Stimulated activated CD4-positive, alpha-beta T cell treated with anti-CD3 and anti-CD28 coated beads, TNF-alpha, amount 100 ng/mL, for 24 hours (primary cell): ENCODE results near the gene C10orf67.

Experiments used
- DNase-seq, 3 experiments: peaks; one replicate each; pipeline ENCODE4 v3.0.0-alpha.2; 2020; ENCODE audit warnings: low read depth in 3 of 3

The C10orf67 gene

DNA sequence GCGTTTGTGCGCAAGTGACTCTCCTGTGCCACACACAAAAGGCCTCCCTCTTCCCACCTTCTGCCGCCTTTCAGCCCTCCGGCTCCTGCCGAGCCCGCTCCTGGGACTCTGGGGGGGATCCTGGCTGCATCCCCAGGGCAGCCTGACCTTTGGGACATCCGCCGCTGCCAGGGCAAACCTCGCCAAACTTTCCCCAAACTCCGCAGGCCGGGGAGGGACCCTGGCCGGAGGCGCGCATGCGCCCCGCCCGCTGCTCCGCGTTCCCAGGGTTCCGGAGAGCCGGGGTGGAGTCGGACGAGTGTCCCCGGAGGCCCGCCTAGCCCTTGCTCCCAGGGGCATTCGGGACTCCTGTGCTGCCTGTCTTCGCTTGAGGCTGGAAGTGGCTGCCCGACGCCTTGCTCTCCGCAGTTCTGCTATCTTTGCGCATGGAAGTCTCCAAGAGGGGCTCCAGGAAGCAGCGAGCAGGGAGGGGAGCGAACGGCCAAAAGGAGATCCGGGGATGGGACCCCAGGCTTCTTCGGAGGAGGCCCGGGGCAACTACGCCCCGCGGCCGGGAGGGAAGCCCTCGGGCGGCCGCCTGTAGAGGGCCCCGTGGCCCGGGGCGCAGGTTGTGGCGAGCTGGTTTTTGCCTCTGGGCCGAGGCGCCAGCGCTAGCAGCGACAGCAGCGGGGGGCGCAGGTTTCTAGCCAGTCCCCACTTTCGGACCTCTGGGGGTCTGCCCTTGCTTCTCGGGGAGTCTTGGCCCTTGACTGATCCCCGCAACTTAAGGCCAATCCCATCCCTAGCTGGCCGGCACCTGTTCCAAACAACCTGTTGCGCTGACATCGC is 145.4 kb downstream of the C10orf67 start:
- no peak for DNase-seq

DNA sequence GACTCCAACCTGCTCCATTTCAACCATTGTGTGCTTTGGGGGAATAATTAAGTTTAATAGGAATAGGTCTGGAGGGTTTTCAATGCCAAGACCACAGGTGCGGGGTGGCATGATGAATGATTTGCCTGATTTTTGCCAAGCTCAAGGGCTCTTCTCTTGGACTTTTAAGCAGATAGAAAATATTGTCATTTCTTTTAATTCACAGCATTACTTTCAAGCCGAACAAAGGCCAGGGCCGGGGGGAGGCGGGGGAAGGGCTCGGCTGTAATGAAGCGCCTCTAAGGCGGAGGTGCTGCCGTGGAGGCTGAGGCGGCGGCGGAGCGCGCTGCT is 146.0 kb downstream of the C10orf67 start:
- no peak for DNase-seq

DNA sequence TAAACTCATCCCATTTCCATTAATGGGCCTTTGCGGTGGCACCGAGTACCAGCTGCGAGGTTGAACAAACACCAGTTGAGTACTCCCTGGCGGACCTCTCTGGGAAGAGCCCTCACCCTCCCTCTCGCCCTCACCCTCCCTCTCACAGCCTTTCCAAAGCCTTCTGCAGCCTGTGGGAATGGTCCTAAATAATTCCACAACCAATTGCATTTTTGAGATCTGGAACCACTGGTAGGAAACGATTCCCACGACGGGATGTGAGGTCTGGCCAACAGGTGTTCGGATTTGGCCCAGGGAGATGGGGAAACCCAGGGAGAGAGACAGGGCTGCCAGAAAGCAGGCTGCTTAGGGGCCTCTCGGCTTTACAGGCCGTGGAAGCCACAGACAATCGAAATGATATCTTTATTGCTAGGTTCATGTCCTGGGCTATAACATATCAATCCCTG is 147.2 kb downstream of the C10orf67 start:
- no peak for DNase-seq

DNA sequence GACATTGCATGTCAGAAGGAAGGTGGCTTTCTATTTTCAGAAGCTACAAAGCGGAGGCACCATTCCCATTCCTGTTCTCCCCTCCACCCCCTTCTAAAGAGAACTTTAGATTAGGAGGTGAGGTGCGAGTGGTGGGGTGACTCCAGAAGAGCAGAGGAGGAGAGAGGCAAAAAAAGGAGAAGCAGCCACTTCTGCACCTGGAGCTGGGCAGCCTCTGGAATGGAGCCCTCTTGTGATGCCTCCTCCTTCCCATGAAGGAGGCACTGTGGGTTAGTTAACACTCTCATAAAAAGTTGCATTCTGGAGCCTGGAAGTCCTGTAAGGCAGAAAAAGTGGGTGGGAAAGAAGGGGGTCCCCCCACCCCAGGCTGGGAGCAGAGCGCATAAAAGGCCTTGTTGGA is 147.7 kb downstream of the C10orf67 start:
- DNase-seq: no peak

DNA sequence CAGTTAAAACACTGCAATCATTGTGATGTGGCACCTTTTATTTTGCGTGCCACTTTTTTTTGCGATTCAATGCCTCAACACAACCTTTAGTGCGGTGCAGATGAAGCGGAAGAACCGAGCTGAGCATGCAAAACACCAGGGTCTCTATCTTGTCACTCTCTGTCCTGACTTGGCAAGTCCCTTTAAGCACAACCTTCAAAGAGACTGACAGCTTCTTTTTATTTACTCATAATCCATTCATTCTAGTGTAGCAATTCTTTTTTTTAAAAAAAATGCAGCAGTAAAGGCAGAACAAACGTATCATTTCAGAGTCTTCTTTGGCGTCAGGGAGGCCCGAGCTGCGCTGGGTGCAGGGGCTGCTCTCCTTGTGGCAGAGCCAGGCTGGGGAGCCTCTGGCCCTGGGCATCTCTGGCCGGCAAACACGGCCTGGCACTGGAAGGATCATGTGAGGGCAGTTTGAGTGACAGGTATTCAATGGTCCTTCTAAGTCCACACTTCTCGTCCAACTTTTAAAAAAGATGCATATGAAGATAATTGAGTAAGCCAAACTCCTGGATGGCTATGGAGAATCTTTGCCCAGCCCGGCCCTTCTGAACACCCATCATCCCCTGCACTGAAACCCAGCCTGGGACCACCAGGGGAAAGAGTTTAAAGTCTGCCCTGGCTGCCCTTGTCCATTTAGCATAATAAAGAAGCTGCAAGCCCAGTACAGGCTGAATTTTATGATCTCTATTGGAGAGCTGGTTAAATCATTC is 148.6 kb downstream of the C10orf67 start:
- DNase-seq: no peak

DNA sequence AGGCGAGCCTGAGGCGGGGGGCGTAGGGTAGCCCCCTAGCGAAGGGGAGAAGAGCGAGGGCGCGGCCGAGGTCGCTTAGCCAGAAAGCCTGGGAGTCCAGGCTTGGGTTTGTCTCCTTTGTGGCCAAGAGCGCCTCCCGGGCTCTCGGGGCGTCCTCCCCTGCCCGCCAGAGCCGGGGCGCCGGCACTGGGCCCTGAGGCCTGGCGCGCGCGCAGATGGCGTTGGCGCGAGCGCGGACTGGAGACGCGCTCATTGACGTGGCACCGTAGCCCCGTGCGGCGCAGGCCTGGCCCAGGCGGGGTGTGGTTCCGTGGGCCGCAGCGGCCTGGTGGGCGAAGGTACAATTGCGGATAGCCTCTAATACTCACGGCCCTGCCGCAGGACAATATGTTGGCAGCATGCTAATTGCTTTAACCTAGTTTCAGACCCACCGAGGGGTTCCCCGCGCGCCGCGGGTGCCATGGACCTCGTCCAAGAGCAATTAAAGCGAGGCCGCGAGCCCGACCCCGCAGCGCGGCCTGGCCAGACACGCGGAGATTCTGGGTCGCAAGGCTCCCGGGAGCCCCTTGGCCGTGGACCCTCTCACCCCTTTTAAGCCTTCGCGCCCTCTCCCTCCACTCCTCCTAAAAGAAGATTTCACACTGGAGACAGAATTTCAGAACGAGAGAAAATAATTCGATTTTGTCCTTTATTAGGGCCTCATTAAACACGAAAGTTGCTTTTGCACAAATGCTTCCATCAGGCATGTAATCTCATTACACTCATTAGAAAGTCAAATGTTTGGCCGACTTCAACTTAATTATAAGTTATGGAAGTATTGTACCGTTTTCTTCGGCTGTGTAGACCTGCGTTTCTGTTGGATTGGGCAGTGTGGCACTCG is 149.4 kb downstream of the C10orf67 start:
- DNase-seq: no peak

DNA sequence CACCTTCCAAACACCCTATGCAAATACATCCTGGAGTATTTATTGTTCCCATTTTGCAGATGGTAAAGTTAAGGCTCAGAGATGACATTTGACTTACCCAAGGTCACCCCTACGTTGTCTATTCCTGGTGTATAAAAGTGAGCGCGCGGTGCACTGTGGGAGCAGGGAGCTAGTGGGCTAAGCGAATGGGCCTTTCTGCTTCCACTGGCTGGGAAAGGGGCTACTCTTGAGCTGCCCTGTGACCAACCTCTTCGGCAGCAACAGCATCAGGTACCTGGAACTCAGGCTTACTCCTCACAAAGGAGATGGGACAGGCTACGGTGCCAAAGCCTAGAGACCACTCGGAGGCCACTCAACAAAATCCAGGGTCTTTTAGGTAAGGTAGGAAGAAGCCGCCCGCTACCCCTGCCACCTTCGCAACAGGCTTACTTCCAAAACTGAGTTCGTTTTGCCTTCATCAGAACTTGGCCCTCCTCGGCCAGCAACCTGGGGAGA is 150.1 kb downstream of the C10orf67 start:
- no peak for DNase-seq

DNA sequence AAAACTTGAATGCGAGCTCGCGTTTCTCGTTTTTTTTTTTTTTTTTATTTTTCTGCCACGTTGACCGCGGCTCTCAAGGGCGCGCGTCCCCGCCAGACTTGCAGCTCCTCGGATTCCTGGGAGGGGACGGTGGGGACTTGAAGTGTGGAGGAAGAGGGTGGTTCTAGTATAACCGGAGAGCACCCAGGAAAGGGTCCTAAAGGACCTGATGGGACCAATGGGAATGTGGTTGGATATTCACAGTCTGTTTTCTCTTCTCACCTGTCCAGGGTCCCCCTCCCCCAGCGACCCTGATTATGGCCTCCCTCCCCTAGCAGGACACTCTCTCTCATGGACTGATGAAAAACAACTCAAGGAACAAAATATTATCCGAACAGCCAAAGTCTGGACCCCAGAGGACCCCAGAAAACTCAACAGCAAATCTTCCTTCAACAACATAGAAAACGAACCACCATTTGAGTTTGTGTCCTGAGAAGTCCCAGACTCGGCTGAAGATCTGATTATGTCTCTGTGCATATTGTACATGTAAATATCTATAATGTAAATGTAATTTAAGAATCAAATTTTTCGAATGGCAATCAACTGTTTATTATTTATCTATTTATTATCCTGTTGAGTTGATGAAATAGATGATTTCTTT is 151.0 kb downstream of the C10orf67 start:
- DNase-seq: no peak

DNA sequence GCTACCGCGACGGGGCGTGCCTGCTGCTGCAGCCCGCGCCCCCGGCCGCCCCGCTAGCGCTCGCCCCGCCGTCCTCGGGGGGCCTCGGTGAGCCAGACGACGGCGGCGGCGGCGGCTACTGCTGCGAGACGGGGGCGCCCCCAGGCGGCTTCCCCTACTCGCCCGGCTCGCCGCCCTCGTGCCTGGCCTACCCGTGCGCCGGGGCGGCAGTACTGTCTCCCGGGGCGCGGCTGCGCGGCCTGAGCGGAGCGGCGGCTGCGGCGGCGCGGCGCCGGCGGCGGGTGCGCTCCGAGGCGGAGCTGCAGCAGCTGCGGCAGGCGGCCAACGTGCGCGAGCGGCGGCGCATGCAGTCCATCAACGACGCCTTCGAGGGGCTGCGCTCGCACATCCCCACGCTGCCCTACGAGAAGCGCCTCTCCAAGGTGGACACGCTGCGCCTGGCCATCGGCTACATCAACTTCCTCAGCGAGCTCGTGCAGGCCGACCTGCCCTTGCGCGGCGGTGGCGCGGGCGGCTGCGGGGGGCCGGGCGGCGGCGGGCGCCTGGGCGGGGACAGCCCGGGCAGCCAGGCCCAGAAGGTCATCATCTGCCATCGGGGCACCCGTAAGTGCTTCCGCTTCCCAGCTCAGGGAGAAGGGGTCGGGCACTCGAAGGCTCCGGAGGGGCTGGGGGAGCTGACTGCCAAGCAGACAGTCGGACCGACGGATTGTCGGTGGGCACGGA is 151.7 kb downstream of the C10orf67 start:
- DNase-seq: no peak

DNA sequence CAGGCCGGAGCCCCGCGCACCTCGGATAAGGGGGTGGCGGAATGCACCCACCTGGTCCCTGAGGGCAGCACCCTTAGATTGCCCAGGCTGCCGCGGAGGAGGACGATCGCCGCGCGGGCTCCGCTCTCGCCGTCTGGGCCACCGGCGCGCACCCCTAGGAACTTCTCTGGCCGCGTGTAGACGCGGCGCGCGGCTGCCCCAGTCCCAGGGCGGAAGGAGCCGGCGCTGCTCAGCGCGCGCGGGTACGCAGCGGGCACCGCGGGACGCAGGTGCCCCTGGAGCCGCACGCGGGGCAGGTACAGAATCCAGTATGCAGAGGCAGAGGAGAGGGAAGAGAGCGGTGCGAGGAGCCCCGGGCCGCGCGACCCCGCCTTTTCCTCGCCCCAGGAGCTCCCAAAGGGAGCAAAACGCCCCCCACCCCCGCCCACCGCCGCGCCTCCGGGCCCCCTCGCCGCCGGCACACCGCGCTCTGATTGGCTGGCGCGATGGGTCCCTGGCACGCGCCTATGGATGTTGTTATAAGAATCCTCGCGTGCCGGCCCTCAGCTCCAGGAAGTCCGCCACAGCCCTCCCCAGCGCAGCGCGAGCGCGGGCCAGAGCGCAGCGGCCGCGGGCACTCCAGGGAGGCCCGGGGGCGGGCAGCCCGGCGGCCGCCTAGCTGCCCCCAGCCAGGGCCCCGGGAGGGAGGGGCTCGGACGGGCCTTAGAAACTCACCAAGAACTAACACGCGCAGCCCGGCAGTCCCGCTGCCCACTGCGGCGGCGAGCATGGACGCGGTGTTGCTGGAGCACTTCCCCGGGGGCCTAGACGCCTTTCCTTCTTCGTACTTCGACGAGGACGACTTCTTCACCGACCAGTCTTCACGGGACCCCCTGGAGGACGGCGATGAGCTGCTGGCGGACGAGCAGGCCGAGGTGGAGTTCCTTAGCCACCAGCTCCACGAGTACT is 152.6 kb downstream of the C10orf67 start, which contains the start of gene PTF1A:
Gene PTF1A, plus strand, starts transcription at position 549 of the 948 bp plus-strand sequence. Its CDS starts 219 bp downstream, at position 768.
- no peak for DNase-seq

DNA sequence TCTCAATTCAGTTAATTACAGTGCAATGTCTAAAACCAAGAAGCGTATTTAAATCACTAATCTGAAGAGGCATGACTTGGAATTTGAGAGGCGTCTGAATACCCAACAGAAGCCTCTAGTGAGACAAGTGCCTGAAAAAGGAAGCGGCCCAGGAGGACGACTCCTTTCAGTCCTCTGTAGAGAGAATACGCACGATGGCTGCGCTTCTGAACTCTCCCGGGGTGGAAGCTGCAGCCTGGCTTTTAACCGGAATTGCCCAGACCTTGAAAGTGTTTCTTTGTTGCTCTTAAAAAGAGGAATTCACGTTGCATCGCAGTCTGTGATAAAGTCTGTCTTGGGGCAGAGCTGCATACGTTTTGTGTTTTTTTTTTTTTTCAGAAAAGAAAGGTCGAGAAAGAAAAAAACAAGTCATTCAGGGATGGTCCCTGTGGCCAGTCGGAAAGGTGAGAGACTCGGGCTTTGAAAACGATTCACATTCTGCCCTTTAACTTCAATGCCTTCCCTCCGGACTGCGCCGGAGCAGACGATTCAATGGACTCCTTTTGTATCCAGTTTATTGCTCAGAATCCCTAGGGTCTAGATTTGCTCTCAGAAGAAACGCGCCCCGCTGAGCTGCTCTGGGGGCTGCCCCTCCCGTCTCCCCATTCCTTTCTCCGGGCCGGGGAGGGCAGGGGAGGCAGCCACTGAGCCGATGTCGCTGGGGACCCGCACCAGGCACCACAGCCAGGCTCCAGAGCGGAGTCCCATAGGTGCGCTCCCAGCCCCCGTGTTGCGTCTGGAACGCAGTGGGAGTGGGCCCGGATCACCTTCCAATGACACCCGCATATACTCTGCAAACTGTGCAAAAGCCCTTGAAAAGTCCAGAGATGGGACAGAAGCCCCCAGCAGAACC is 153.5 kb downstream of the C10orf67 start:
- no peak for DNase-seq

DNA sequence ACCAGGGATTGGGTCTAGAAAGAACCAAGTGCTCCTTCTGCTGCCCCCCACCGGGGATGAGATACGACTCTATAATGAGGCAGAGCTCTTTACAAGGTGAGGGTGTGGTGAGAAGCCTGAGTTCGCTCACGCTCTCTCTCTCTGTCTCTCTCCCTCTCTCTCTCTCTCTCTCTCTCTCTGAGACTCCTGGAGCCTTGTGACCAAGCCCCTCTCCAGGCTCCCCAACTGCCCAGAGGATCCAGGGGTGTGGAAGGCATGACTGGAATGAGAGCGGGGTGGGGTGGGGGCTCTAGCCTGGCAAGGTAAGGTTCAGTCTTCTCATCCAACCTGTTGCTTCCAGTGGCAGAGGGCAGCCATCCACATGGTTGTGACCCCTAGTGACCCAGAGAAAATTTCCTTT is 155.6 kb downstream of the C10orf67 start:
- no peak for DNase-seq

DNA sequence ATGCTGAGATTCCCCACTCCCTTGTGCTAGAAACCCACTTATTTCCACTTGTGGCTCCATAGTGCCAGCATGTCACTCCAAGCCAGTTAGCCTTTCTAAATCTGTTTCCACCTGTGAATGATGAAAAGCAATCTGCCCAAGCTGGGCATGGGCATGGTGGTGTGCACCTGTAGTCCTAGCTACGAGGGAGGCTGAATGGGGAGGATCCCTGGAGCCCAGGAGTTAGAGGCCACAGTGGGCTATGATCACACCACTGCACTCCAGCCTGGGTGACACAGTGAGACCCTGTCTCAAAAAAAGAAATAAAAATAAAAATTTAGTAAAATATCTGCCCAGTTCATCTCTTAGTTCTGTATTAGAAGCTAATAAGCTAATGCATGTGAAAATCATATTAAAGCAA is 157.4 kb downstream of the C10orf67 start:
- no peak for DNase-seq

DNA sequence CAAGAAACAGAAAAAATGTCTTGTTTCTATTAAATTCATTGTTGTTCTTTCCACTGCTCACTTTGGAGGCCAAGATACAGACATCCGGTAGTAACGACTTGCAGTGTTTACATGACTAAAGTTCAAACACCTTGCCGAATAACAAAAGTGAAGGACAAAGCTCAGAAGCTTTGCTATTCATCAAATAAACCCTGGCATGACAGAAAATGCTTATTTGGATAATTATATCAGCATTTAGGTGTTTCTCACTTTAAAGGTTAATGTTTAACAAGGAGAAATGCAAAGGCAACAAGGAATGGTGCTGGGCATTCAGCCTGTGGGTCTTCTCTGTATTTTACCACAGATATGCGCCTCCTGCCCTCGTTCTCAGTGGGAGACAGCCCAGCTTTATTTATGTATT is 157.9 kb downstream of the C10orf67 start:
- DNase-seq: no peak

DNA sequence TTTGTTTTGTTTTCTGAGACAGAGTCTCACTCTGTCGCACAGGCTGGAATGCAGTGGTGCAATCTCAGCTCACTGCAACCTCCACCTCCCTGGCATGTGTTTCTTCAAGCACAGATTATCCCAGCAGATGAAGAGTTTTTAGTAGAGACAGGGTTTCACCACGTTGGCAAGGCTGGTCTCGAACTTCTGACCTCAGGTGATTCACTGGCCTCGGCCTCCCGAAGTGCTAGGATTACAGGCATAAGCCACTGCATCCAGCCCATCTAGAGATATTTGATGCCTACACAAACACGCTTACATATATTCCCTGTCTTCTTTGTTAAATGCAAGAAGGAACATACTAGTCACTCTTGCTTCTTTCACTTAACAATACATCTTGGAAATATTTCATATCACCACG is 158.4 kb downstream of the C10orf67 start:
- no peak for DNase-seq

DNA sequence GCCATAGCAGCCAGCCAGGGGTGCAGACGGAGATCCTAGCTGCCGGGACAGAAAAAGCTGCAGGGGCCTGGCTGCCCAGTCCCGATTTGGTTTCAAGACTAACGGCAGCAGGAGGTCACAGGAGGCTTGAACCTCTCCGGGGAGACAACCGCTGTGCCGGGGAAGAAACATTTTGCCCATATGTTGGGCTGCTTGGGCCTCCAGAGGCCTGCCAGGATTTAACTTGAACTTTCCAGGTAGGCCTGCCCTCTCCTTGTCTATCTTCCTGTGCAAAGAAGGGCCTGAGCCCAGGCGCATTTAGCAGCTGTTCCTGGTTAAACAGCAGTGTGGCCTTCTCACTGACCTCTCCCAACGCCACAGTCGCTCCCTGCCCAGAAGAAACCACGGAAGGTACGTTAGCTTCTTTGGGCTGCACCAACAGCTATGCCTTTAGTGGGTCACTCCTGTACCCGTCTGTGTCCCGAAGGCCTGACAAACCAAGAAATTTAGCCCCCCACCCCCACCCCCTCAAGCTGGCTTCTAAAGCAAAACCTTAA is 169.6 kb downstream of the C10orf67 start:
- DNase-seq: no peak

DNA sequence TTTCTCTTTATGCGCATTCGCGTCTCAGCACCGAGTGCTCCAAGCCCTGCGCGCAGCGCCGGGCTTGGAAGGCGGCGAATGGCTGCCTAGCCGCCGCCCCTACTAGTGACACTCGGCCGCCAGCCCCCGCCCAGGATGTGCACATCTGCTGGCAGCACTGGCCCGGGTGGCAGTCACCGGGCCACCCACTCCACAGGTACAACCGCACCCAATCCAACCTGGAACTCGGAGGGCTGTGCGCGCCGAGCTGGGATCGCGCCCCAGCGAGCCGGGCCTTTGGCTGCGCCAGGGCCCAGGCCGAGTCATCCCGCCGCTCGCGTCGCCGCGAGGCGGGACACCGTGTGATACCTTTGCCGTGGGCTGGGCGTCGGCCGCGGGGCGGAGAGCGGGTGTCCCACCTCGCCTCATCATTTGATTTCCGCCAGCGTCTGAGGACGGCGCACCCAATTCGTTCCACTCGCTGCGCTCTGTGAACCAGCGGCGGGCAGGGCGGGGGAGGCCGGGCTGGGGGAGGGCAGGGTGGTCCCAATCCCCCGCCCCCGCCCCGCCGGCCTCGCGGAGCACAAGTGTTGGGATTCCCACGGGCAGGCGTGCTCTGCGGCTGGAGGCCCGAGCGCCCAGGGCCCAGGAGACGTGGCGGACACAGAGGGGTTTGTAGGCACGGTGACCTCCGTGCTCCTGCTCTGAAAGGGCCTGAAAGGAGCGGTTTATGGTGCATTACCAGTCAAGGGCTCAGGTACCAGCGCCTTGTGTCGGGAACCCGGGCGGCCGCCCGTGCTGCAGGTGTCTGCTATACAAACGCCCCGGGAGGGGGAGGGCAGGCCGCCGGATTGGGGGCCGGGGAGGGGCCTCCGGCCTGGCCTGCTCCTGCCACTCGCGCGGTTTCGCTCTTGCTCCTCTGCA is 170.3 kb downstream of the C10orf67 start:
- DNase-seq: no peak
